Astrocyte of the cerebellum (primary cell): ENCODE data around the gene FAF1.
A peak's percentile ranks its signal among the peaks of the same experiment; 100 is the strongest.
"Not testable (repeated sequence)": the region's sequence is repeated elsewhere in the genome, so short reads cannot be mapped to it uniquely, and the experiment has no call there.

Source experiments
- DNase-seq: peaks from one replicate; pipeline ENCODE4 v3.0.0-alpha.2; 2011; ENCODE audit warnings: low read depth
- H3K4me3 ChIP-seq: 2 replicates; pipeline ENCODE4 v1.5.1; 2011; ENCODE audit warnings: mild to moderate bottlenecking, low read depth, low read length, moderate library complexity
- CTCF ChIP-seq: IDR thresholded peaks from 2 replicates; pipeline ENCODE4 v1.5.1; 2012; ENCODE audit warnings: low read length, low read depth, moderate library complexity, mild to moderate bottlenecking; ENCODE audit errors: missing control alignments
- in situ Hi-C: cut with HindIII; loops from 2 replicates; pipeline ENCODE4 v1.10.0; 2017; ENCODE audit warnings: low sequenced_read_pairs

FAF1 gene

GRCh38 chr1:50779801-50780200 is 180.3 kb downstream of the FAF1 start:
- DNase-seq: no peak
- in situ Hi-C loops: no loop called here

GRCh38 chr1:50775740-50776139 is 184.3 kb downstream of the FAF1 start:
- TF ChIP-seq CTCF: no peak
- no peak for DNase-seq
- in situ Hi-C loops: no loop called here
- no peak overlapping the region for H3K4me3 ChIP-seq

More at GRCh38 chr1:50779801-50780200, 180.3 kb downstream of the FAF1 start:
- H3K4me3 ChIP-seq: no peak overlapping the region
- no peak for TF ChIP-seq CTCF

- in situ Hi-C loops: no loop called here
- peak; percentile 64 for DNase-seq
- no peak overlapping the region for H3K4me3 ChIP-seq
- peak; percentile 69 for TF ChIP-seq CTCF
These were observed 185.2 kb downstream of the FAF1 start for GRCh38 chr1:50774759-50775351.

GRCh38 chr1:50766688-50767087 is 193.4 kb downstream of the FAF1 start:
- in situ Hi-C loops: no loop called here
- no peak for TF ChIP-seq CTCF
- DNase-seq: no peak
- H3K4me3 ChIP-seq: no peak overlapping the region

- H3K4me3 ChIP-seq, DNase-seq, in situ Hi-C loops: not testable (repeated sequence)
These were observed 203.5 kb downstream of the FAF1 start for GRCh38 chr1:50756543-50756942.

GRCh38 chr1:50754764-50755163 is 205.3 kb downstream of the FAF1 start:
- in situ Hi-C loops, H3K4me3 ChIP-seq, DNase-seq: not testable (repeated sequence)

- H3K4me3 ChIP-seq: no peak overlapping the region
- in situ Hi-C loops: no loop called here
- peak; percentile 20 for DNase-seq
- peak; percentile 67 for TF ChIP-seq CTCF
These were observed 209.9 kb downstream of the FAF1 start for GRCh38 chr1:50750021-50750619.
